HepG2 (cell line): ENCODE data around the gene ZCCHC4. TPM values are rescaled to one million over a fixed set of nuclear protein-coding genes. Genes with fewer than 3 reads are reported as not detected.

Experiments used
- ATAC-seq: fragments of 200-7000 bp; cut with Tn5 transposase; 3 replicates; pipeline ENCODE4 v1.9.1; 2020; ENCODE audit warnings: mild to moderate bottlenecking, moderate library complexity
- BruUV-seq: library from RNA; stranded (reverse); fragments of 400-500 nt; replicated peaks from 2 replicates; lab custom pipeline; 2021; lab: Mats Ljungman, UMichigan
- CTCF ChIA-PET: fragments of 300-600 bp; formaldehyde crosslinking; extraction: SDS; loops from one replicate; lab custom pipeline; 2021; ENCODE audit warnings: low total read pairs, inconsistent platforms, low intra/inter-chr PET ratio; lab: Yijun Ruan, JAX
- POLR2A ChIA-PET: fragments of 350-600 bp; sonication (Branson Sonifier 250); formaldehyde crosslinking; loops from one replicate; lab custom pipeline; 2020; ENCODE audit warnings: antibody characterized with exemption, inconsistent platforms; lab: Yijun Ruan, JAX
- DNase-seq: peaks from one replicate; pipeline ENCODE4 v3.0.0-alpha.2; 2015; ENCODE audit warnings: low spot score
- FAIRE-seq: peaks from 3 replicates; lab custom pipeline; 2011; peaks lifted over from hg19 to GRCh38; lab: Jason Lieb, UNC
- H2AFZ ChIP-seq: one replicate; pipeline ENCODE4 v1.6.1; 2011; ENCODE audit warnings: low read length, inconsistent platforms
- H3K27ac ChIP-seq: fragments of 300-600 bp; 3 replicates; pipeline ENCODE4 v1.8.0; 2011; ENCODE audit warnings: mixed run types, mild to moderate bottlenecking, mixed read lengths, low read length, inconsistent platforms; ENCODE audit not compliant: insufficient read depth; ENCODE audit errors: extremely low read length
- H3K27me3 ChIP-seq, 2 experiments: fragments of 200-600 bp in 1 of 2; 2 replicates in 1 of 2; 3 replicates in 1 of 2; pipeline versions ENCODE4 v1.6.0 to v1.8.0; 2011; ENCODE audit warnings: low read length in 2 of 2, mild to moderate bottlenecking in 2 of 2, moderate library complexity in 2 of 2, inconsistent platforms in 1 of 2; ENCODE audit not compliant: insufficient read depth in 2 of 2, control insufficient read depth in 1 of 2
- H3K36me3 ChIP-seq, 2 experiments: fragments of 200-600 bp in 1 of 2; replicated peaks in 1 of 2; 2 replicates in 1 of 2; 3 replicates in 1 of 2; pipeline versions ENCODE4 v1.5.1 to v1.8.0; 2011; ENCODE audit warnings: low read length in 2 of 2, inconsistent platforms in 1 of 2; ENCODE audit not compliant: insufficient read depth in 2 of 2, control insufficient read depth in 1 of 2
- H3K4me1 ChIP-seq: 2 replicates; pipeline ENCODE4 v1.5.1; 2012; ENCODE audit warnings: low read length, inconsistent platforms; ENCODE audit not compliant: insufficient read depth
- H3K4me2 ChIP-seq: 2 replicates; pipeline ENCODE4 v1.6.0; 2011; ENCODE audit warnings: low read depth, low read length, inconsistent platforms
- H3K4me3 ChIP-seq, 3 experiments: fragments of 200-600 bp in 1 of 3; sonication (generic), shearing (Covaris generic) in 1 of 3; replicated peaks in 1 of 3; 2 replicates each; pipeline ENCODE4 v1.5.1; 2011 to 2016; ENCODE audit warnings: low read length in 3 of 3, inconsistent platforms in 2 of 3, low read depth in 2 of 3, mild to moderate bottlenecking in 2 of 3, control low read depth in 1 of 3, mixed read lengths in 1 of 3; ENCODE audit not compliant: insufficient read depth in 1 of 3
- H3K79me2 ChIP-seq: one replicate; pipeline ENCODE4 v1.6.1; 2011; ENCODE audit warnings: low read length, inconsistent platforms; ENCODE audit not compliant: insufficient read depth
- H3K9ac ChIP-seq: 2 replicates; pipeline ENCODE4 v1.6.0; 2011; ENCODE audit warnings: mild to moderate bottlenecking, low read depth, low read length, inconsistent platforms; ENCODE audit not compliant: insufficient read depth
- H3K9me3 ChIP-seq: 2 replicates; pipeline ENCODE4 v1.5.1; 2012; ENCODE audit warnings: mild to moderate bottlenecking, low read length
- H4K20me1 ChIP-seq: 2 replicates; pipeline ENCODE4 v1.6.0; 2011; ENCODE audit warnings: inconsistent platforms, mild to moderate bottlenecking, low read length, moderate library complexity; ENCODE audit not compliant: insufficient read depth
- CCDC6 ChIP-seq: sonication (generic); formaldehyde crosslinking; IDR thresholded peaks from 2 replicates; pipeline ENCODE4 v1.8.1; 2022; ENCODE audit warnings: mild to moderate bottlenecking, missing genetic modification reagents, moderate library complexity
- POLR2G ChIP-seq: fragments of 200-400 bp; formaldehyde crosslinking; IDR thresholded peaks from 2 replicates; pipeline ENCODE4 v1.6.1; 2018; ENCODE audit warnings: mild to moderate bottlenecking, low read depth, low read length, moderate library complexity
- RBM22 ChIP-seq: fragments of 200-400 bp; formaldehyde crosslinking; optimal IDR thresholded peaks from 2 replicates; pipeline ENCODE3; 2017; ENCODE audit warnings: mild to moderate bottlenecking, low read length, moderate library complexity
- SIX4 ChIP-seq: sonication (generic); formaldehyde crosslinking; IDR thresholded peaks from 2 replicates; pipeline ENCODE4 v1.4.0; 2020; ENCODE audit warnings: missing genetic modification reagents
- SRSF1 ChIP-seq: fragments of 200-400 bp; formaldehyde crosslinking; optimal IDR thresholded peaks from 2 replicates; pipeline ENCODE3; 2017; ENCODE audit warnings: mild to moderate bottlenecking, low read depth, low read length, moderate library complexity
- WIZ ChIP-seq: sonication (generic); formaldehyde crosslinking; IDR thresholded peaks from 2 replicates; pipeline ENCODE4 v1.5.1; 2020; ENCODE audit warnings: mild to moderate bottlenecking, missing genetic modification reagents
- ZBTB21 ChIP-seq: sonication (generic); formaldehyde crosslinking; IDR thresholded peaks from 2 replicates; pipeline ENCODE4 v1.4.0; 2020; ENCODE audit warnings: missing genetic modification reagents
- ZNF329 ChIP-seq: sonication (generic); formaldehyde crosslinking; IDR thresholded peaks from 2 replicates; pipeline ENCODE4 v1.9.0; 2021; ENCODE audit warnings: low read depth, mild to moderate bottlenecking, missing genetic modification reagents
- ZNF451 ChIP-seq: sonication (generic); formaldehyde crosslinking; IDR thresholded peaks from 2 replicates; pipeline ENCODE4 v1.5.0; 2020; ENCODE audit warnings: mild to moderate bottlenecking, missing genetic modification reagents
- ZNF672 ChIP-seq: sonication (generic); formaldehyde crosslinking; IDR thresholded peaks from 2 replicates; pipeline ENCODE4 v1.8.1; 2022; ENCODE audit warnings: missing genetic modification reagents
- ZNF747 ChIP-seq: sonication (generic); formaldehyde crosslinking; IDR thresholded peaks from 2 replicates; pipeline ENCODE4 v1.8.1; 2023; ENCODE audit warnings: missing genetic modification reagents, mild to moderate bottlenecking, borderline replicate concordance
- ZNF816 ChIP-seq: sonication (generic); formaldehyde crosslinking; IDR thresholded peaks from 2 replicates; pipeline ENCODE4 v1.8.0; 2022; ENCODE audit warnings: missing genetic modification reagents, mild to moderate bottlenecking, borderline replicate concordance
- WGBS: methylation state at CpG from one replicate; pipeline ENCODE4 v1.1.6; 2017; ENCODE audit warnings: low lambda C conversion rate; 5-methylcytosine and 5-hydroxymethylcytosine counted together
- in situ Hi-C: cut with HindIII; loops from 2 replicates; pipeline ENCODE4 v1.10.0; 2017; ENCODE audit warnings: low pct_unique_long_range_greater_than_20kb; ENCODE audit not compliant: extremely low pct_ligation_motif_present
- intact Hi-C: fragments of 100-400 bp; cut with micrococcal nuclease; formaldehyde crosslinking; loops from one replicate; pipeline ENCODE4 v1.10.0; 2022; ENCODE audit not compliant: unreplicated experiment
- polyA plus RNA-seq, 8 experiments: library from polyadenylated mRNA; depleted of rRNA in 3 of 8; stranded (reverse) in 7 of 8; unstranded in 1 of 8; fragments of >200 nt; fragmentation: Illumina TruSeq in 4 of 8; extraction: Trizol in 4 of 8; gene quantifications; 2 replicates each; pipeline versions ENCODE4 v1.2.1 to v1.2.3, GENCODE V29; 2011 to 2016; ENCODE audit warnings: low read depth in 4 of 8, missing spikeins in 1 of 8, mixed read lengths in 1 of 8; ENCODE audit not compliant: insufficient read depth in 1 of 8
- total RNA-seq, 5 experiments: library from RNA; depleted of rRNA; stranded (reverse); fragments of >200 nt; fragmentation: Illumina TruSeq; extraction: Trizol; gene quantifications; 2 replicates each; pipeline ENCODE4 v1.2.3, GENCODE V29; 2016; ENCODE audit warnings: low read depth in 1 of 5
- TF ChIP-seq, protein P1 (sequence below): sonication (generic); formaldehyde crosslinking; IDR thresholded peaks from 2 replicates; pipeline ENCODE4 v1.8.1; 2022; ENCODE audit warnings: mild to moderate bottlenecking, missing genetic modification reagents
- TF ChIP-seq, protein P2 (sequence below): sonication (generic); formaldehyde crosslinking; IDR thresholded peaks from 2 replicates; pipeline ENCODE4; 2020; ENCODE audit warnings: missing genetic modification reagents, mild to moderate bottlenecking, borderline replicate concordance

ZCCHC4 gene
- total and polyA plus RNA-seq, 2 of the 13 experiments (the other 11 are each of a cell fraction or from before 2014, with no cell fraction given): 13.2 to 15.0 TPM

GRCh38 chr4:25310066-25310802 is 2.3 kb upstream of the ZCCHC4 start:
- 78% methylated on average over 4 of the region's 4 CpGs for WGBS
- Histone ChIP-seq H3K9me3 (no peaks in the 10 kb centered on the region), H3K4me1 (peaks cover 59% of the 10 kb centered on the region), H2AFZ (no peak overlapping the region), H3K36me3 (0 out of 5 replicates have a peak, but pooled peaks cover 0 to 2% of the 10 kb centered on the region in 2 experiments), H3K4me2 (no peak overlapping the region), H3K9ac (no peak overlapping the region), H3K4me3 (no peak overlapping the region), H3K79me2 (peaks cover 18% of the 10 kb centered on the region), H3K27ac (no peak overlapping the region), H4K20me1 (no peaks in the 10 kb centered on the region), H3K27me3 (peaks cover 1 to 2% of the 10 kb centered on the region in 2 experiments; a peak in 1 of 5 replicates)
- DNase-seq (no peak), ATAC-seq (no peak), FAIRE-seq (no peak)
- TF ChIP-seq ZNF329 (CRISPR knock-in tag) (no peak), ZNF816 (no peak), WIZ (CRISPR knock-in tag) (no peak), SRSF1 (no peak), ZBTB21 (CRISPR knock-in tag) (no peak), SIX4 (CRISPR knock-in tag) (no peak), POLR2G (no peak), ZNF747 (CRISPR knock-in tag) (no peak), ZNF672 (no peak), RBM22 (no peak), CCDC6 (CRISPR knock-in tag) (no peak), ZNF451 (CRISPR knock-in tag) (no peak)
- TF ChIP-seq, protein P1, sequence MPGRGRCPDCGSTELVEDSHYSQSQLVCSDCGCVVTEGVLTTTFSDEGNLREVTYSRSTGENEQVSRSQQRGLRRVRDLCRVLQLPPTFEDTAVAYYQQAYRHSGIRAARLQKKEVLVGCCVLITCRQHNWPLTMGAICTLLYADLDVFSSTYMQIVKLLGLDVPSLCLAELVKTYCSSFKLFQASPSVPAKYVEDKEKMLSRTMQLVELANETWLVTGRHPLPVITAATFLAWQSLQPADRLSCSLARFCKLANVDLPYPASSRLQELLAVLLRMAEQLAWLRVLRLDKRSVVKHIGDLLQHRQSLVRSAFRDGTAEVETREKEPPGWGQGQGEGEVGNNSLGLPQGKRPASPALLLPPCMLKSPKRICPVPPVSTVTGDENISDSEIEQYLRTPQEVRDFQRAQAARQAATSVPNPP: no peak
- TF ChIP-seq, protein P2, sequence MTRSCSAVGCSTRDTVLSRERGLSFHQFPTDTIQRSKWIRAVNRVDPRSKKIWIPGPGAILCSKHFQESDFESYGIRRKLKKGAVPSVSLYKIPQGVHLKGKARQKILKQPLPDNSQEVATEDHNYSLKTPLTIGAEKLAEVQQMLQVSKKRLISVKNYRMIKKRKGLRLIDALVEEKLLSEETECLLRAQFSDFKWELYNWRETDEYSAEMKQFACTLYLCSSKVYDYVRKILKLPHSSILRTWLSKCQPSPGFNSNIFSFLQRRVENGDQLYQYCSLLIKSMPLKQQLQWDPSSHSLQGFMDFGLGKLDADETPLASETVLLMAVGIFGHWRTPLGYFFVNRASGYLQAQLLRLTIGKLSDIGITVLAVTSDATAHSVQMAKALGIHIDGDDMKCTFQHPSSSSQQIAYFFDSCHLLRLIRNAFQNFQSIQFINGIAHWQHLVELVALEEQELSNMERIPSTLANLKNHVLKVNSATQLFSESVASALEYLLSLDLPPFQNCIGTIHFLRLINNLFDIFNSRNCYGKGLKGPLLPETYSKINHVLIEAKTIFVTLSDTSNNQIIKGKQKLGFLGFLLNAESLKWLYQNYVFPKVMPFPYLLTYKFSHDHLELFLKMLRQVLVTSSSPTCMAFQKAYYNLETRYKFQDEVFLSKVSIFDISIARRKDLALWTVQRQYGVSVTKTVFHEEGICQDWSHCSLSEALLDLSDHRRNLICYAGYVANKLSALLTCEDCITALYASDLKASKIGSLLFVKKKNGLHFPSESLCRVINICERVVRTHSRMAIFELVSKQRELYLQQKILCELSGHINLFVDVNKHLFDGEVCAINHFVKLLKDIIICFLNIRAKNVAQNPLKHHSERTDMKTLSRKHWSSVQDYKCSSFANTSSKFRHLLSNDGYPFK: no peak
- in situ Hi-C loops (loop anchor here (5.0 kb wide), 1 partner anchor 73 kb away; no protein-coding TSS in a partner anchor), intact Hi-C loops (no loop called here)
- ChIA-PET POLR2A (no interaction called here), CTCF (no interaction called here)
- BruUV-seq: no TSS peak
